GM19328 (cell line): Measurements from ENCODE around the gene HIVEP3.

Source experiments
- ATAC-seq: cut with Tn5 transposase; IDR thresholded peaks from one replicate; pipeline ENCODE4 v1.9.1; 2021; ENCODE audit warnings: mild to moderate bottlenecking, moderate library complexity; ENCODE audit not compliant: unreplicated experiment

The HIVEP3 gene

GRCh38 chr1:41791667-41792484 is 126.8 kb downstream of the HIVEP3 start:
- no peak for ATAC-seq

DNA sequence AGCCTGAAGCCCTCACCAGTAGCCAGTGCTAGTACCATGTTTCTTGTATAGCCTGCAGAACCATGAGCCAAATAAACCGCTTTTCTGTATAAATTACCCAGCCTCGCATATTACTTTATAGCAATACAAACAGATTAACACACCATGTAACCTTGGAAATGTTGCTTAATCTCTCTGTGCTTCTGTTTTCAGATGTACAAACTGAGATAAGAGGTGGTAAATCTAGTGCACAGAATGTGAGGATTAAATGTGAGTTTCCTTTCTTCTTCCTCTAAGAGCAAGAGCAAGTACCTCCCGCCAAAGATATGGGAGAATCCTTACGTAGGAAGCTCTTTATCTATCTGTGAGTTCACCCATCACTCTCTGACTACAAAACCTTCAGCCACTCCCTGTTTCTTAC is 128.4 kb downstream of the HIVEP3 start:
- no peak for ATAC-seq

DNA sequence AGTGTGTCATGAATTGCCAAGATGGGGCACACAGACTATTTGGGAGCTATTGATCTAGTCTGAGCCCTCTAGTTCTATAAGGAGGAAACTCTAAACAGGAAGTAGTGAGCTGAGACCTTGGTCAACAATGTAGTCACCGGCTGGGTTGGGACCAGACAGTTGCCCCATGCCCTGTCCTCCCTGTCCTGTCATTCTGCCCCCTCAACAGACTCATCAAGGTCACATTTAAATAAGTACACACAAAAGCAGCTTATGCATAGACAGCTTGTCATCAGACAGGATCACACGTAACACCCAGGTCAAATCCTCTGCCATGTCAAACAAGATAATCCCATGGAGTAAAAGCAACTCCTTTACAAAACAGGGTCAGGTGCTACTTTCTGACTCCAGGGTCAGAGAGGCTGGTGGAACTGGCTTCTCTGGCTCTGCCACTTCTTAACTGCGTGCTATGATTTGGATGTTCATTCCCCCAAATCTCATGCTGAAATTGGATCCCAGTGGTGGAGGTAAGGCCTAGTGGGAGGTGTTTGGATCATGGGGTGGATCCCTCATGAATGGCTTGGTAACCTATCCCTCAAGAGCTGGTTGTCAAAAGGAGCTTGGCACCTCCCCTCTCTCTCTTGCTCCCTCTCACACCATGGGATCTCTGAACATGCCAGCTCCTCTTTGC is 128.9 kb downstream of the HIVEP3 start:
- no peak for ATAC-seq

DNA sequence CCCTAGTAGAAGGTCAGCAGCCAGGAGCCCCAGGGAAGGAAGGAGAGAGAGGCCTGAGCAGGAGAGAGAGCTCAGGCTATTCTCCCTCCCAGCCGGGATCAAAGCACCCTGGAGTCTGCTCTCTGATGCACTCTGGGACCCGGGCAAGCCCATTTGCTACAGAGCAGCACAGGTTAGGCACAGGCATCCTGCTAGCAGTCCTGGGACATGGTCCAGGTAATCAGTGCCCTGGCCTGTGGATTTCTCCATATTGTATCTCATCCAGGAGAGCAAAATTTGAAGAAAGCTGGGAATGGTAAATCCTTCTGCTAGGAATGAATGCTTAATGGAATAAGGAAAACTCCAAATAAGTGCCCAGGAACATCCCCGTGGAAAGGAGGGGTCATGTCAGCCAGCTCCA is 130.3 kb downstream of the HIVEP3 start:
- no peak for ATAC-seq

GRCh38 chr1:41784531-41785274 is 134.0 kb downstream of the HIVEP3 start:
- no peak for ATAC-seq

DNA sequence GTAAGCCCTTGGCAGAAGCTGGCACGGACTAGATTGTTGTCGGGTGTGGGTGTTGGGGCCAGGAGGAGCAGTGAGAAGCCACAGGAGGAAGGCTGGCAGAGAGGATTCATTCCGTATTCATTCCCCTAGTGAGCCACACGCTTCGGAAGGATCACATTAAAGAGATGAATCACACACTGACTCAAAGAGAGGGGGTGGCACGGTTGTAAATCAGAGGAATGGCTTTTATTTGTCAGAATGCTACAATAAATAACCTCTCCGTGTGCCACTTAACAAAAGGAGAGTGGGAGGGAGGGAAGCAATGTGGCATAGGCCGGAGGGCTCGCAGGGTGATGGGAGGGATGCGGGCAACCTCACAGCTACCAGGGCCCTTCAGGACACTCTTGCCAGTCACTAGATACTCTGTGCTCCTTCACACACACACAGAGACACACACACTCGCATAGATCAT is 135.5 kb downstream of the HIVEP3 start:
- ATAC-seq: no peak

DNA sequence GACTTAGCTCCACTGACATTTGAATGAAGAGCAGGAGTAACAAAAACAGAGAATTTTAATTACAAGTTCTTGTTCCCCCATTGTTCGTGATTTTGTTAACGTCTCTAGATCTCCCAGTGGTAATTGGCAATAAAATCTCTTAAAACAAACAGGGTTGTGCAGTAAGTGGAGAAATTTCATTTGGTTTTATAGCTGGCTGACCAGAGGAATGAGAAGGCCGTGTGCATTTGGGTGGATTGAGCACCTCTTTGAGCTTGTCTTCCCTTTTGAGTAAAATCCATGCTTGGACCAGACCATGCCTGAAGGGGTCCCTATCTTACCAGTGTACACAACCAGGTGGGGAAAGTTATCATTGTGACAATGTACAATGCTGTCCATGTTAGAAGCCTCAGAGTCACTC is 137.8 kb downstream of the HIVEP3 start:
- ATAC-seq: no peak

- no peak for ATAC-seq
Observed at GRCh38 chr1:41780322-41780721, 138.4 kb downstream of the HIVEP3 start.

GRCh38 chr1:41779360-41779759 is 139.4 kb downstream of the HIVEP3 start:
- ATAC-seq: no peak

GRCh38 chr1:41777695-41778094 is 141.0 kb downstream of the HIVEP3 start:
- ATAC-seq: no peak

- no peak for ATAC-seq
Observed at GRCh38 chr1:41776891-41777441, 141.8 kb downstream of the HIVEP3 start.

DNA sequence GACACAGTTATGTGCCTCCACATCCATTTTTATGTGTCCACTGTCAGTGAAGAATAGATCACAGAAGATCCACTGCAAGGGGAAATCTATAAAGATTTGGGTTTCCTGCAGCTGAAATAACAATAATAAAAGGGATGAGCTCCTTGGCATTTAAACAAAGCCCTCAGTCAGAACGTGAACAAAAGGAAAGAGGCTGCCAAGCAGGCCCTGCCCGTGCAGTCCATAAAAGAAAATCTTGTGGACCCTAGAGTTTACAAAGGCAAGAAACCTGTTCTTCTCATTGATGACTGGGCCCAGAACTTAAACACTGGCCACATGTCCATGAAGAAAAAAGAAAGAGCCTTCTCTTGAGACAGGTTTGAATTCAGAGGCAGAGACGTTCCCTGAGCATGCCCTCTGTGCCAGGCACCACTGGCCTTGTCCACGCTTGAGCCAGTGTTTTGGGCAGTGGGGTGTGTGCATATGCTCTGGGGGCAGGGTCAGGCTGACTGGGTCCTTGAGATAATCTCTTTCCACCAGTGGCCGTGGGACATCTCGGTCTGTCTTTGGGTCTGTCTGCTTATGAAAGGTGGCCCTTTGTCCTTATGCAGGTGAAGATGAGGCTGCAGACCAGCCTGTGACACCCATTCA is 142.7 kb downstream of the HIVEP3 start:
- no peak for ATAC-seq

DNA sequence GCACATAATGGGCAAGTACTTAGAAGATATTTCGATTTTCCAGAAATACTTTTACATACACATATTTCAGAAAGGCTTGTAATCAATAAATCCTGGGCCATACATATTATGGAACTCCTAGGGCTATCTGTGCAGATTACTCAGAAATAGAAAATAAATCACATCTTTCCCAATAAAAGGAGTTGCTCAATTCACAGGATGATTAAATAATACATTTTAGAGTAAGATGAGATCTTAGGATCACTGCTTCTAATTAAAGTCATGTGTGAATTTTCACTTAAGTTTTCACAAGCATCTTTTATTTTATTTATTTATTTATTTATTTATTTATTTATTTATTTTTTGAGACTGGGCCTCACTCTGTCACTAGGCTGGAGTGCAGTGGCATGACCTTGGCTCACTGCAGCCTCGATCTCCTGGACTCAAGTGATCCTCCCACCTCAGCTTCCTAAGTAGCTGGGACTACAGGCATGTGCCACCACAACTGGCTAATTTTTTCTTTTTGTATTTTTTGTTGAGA is 144.2 kb downstream of the HIVEP3 start:
- ATAC-seq: no peak

DNA sequence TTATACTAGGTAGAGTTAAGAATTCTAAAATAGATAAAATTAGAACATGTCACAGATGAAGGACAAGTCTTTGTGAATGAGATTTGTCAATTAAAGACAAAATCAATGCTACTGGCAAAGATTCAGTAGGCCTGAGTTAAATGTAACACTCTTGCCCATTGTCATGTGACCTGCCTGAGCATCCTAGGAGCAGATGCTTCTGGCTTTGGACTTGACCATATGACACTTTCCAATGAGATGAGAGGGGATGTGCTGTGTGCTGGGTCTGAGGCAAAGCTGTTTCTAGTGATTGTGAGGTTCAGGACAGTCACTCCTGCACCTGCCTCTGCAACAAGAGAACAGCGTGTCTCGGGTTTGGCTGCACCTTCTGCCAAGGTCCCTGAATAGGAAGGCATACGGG is 144.9 kb downstream of the HIVEP3 start:
- no peak for ATAC-seq

DNA sequence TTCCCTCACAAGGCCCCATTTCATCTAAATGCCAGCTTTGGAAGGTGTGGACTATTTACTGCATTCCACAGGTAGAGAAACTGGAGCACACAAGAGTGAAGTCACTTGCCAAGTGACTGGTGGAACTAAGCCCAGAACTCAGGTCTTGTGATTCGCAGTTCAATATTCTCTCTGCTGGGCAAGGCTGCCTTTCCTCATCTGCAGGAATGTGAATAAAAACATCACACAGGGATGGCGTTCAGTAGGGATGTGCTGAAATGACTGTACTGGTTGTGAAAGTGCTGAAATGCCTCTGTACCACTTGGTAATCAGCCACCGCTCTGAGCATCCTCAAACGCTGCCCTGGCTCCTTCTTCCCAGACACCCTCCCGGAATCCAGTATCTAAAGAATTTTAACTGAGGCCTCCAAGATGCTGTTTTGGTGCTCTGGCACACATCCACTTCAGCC is 145.6 kb downstream of the HIVEP3 start:
- no peak for ATAC-seq

DNA sequence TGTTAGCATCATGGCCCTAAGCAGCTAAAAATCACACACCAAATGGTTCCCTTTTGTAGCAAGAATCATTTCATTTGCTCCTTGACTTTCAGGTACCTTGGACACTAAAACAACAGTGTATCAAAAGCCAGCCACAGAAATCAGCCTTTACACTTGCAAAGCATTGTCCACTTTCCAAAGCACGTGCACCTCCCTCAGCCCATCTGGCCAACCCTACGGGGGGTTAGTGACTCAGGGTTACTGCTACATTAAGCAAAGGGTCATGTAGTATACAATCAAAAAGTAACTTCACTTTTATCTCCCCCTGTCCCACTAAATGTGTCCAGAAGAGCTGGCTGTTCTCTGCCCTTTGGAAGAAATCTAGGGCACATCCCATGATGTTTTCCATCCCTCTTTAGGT is 149.7 kb downstream of the HIVEP3 start:
- ATAC-seq: no peak

DNA sequence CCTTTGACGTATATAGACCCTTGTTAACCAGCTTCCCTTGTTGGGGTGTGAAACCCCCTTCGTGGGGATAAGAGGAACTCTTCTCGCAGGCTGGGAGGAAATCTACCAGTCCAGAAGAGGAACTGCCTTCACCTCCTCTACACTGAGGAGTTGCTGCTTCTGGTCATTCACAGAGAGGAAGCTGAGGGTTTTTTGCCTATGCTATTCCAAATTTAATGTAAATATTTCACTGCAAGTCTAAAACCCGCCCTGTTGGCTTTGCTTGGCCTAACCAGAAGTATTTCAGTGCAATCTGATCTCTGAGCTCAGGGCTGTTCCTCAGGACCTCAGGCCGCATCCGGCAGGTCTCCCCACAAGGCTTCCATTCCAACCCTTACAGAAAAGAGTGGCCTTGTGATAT is 150.1 kb downstream of the HIVEP3 start:
- no peak for ATAC-seq

DNA sequence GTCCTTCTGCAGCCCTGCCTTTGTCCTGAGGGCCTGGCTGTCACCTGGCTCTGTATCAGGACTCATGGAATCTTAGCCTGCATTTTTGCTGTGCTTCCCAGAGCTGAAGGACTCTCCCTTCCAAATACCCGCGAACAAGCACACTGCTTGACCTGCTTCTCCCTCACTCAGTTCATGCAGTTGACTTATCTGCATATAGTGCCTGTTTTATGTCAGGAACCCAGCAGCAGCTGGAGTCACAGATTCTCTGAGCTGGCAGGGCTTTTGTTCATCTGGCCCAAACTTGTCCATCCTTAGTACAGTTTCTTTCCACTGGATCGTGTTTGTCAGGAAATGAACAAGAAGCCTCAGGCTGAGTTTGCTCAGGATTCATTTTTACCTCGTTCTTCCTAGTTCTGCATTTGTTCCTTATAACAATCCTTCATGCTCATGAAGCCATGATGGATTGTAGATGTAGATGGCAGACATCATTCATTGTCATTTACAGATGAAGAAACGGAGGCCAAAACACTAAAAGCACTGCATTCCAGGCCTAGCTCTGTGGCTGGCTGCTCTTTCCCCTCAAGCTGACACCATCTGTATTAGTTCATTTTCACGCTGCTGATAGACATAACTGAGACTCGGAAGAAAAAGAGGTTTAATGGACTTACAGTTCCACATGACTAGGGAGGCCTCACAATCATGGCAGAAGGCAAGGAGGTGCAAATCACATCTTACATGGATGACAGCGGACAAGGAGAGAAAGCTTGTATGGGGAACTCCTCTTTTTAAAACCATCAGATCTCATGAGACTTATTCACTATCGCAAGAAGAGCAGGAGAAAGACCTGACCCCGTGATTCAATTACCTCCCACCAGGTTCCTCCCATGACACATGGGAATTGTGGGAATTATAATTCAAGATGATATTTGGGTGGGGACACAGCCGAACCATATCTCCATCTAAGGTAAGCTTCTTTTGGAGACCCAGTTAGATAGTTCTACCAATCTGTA is 150.9 kb downstream of the HIVEP3 start:
- ATAC-seq: no peak

DNA sequence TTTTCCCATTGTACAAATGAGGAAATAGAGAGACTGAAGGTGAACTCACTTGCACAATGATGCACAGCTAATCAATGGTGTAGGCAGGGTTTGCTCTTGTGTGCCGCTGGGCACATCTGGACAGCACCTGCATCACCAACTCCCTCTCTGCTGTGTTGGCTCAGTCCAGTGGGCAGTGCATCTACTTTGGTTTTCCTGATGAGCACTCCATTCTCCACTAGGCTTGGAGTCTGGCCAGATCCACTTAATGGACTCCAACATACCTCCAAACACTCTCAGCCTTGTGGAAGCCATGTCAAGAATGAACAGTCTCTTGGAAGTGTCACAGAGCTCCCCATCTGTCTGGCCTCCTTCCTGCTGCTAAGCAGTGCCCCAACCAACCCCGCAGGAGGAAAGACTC is 152.2 kb downstream of the HIVEP3 start:
- no peak for ATAC-seq
